Colonic mucosa (tissue), 4 donors: ENCODE measurements around the gene ANKRD1. TPM values are rescaled to one million over a fixed set of nuclear protein-coding genes. Genes with fewer than 3 reads are reported as not detected.
"Not testable (repeated sequence)": the region's sequence is repeated elsewhere in the genome, so short reads cannot be mapped to it uniquely, and the experiment has no call there.

Experiments
- DNase-seq: peaks from one replicate; pipeline ENCODE4 v3.0.0-alpha.2; 2020
- H3K27ac ChIP-seq: fragments of 200-600 bp; one replicate; pipeline ENCODE4 v1.8.0; 2021
- H3K27me3 ChIP-seq: fragments of 200-600 bp; one replicate; pipeline ENCODE4 v1.8.0; 2021
- H3K36me3 ChIP-seq: fragments of 200-600 bp; one replicate; pipeline ENCODE4 v1.8.0; 2021
- H3K4me1 ChIP-seq: fragments of 200-600 bp; one replicate; pipeline ENCODE4 v1.8.0; 2021; ENCODE audit warnings: mild to moderate bottlenecking
- H3K4me3 ChIP-seq: fragments of 200-600 bp; one replicate; pipeline ENCODE4 v1.8.0; 2021
- H3K9ac ChIP-seq, 2 donors: one replicate each; pipeline ENCODE4 v1.7.0; 2013; ENCODE audit warnings: control low read depth in 2 of 2, low read depth in 2 of 2, low read length in 2 of 2
- H3K9me3 ChIP-seq: fragments of 200-600 bp; one replicate; pipeline ENCODE4 v1.8.0; 2021
- intact Hi-C: fragments of 100-400 bp; cut with DNase I; formaldehyde crosslinking; loops from one replicate; pipeline ENCODE4 v1.14.1; 2022
- total RNA-seq, 2 donors: library from RNA; stranded (reverse); fragmentation: NEBNext Ultra II Directional in 1 of 2; extraction: Animal tissue kit (Norgen Biotek cat#: 25700) in 1 of 2; gene quantifications; one replicate each; pipeline ENCODE4 v1.2.1, GENCODE V29; 2021
- TF ChIP-seq, protein P1 (sequence below): fragments of 200-600 bp; IDR thresholded peaks from one replicate; pipeline ENCODE4 v1.8.0; 2022; ENCODE audit warnings: antibody characterized with exemption, mild to moderate bottlenecking
- donor health status: healthy.
- donor health status: DM: no; HTN: no; CAD: no.
- donor health status: DM: no; HTN: no; CAD: no.

The ANKRD1 gene
- total RNA-seq, 2 donors from 2014 or later = 0.32 TPM; not detected in 1

DNA sequence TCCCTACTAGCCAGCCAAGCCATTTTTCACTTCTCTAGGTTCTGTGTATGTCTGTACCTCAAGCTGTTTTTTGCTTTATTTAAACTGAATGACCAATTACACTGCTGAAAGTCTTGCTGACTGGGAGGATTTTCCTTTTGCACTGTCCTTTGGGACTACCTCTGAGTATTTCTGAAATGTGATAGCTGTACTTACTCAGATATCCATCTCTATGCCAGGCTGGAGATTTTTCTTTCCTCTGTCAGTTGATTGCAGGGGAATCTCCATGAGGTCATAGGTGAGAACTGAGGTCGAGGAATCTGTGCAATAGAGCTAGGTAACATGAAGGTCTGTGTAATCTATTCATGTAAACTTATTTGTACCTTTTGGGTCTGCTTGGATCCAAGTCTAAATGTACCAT lies 38.9 kb upstream of the ANKRD1 start:
- intact Hi-C loops = no loop called here
- no peak overlapping the region for H3K4me3 ChIP-seq
- H3K27me3 ChIP-seq = no peaks in the 10 kb centered on the region
- H3K9ac ChIP-seq = no peak overlapping the region
- no peak overlapping the region for H3K27ac ChIP-seq
- TF ChIP-seq, protein P1, sequence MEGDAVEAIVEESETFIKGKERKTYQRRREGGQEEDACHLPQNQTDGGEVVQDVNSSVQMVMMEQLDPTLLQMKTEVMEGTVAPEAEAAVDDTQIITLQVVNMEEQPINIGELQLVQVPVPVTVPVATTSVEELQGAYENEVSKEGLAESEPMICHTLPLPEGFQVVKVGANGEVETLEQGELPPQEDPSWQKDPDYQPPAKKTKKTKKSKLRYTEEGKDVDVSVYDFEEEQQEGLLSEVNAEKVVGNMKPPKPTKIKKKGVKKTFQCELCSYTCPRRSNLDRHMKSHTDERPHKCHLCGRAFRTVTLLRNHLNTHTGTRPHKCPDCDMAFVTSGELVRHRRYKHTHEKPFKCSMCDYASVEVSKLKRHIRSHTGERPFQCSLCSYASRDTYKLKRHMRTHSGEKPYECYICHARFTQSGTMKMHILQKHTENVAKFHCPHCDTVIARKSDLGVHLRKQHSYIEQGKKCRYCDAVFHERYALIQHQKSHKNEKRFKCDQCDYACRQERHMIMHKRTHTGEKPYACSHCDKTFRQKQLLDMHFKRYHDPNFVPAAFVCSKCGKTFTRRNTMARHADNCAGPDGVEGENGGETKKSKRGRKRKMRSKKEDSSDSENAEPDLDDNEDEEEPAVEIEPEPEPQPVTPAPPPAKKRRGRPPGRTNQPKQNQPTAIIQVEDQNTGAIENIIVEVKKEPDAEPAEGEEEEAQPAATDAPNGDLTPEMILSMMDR = no peak
- H3K9me3 ChIP-seq = no peaks in the 10 kb centered on the region
- H3K4me1 ChIP-seq = no peaks in the 10 kb centered on the region
- no peaks in the 10 kb centered on the region for H3K36me3 ChIP-seq
- DNase-seq = no peak

DNA sequence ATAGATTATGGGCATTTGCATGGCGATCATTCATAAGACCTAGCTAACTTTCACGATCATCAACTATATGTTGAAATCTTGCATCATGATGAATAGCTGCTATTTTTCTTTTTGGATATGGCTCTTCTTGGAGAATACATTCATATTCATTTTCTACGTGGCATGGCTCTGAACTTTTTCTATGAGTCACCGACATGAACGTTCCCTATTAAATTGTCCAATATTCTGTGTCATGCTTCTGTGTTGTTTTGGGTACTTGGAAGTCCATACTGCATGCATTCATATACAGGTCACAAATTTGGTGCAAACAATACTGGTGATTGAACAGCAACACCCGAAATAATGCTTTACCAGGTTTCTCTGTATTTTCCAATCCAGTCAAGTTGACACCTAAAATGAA lies 37.9 kb upstream of the ANKRD1 start:
- H3K9ac ChIP-seq = no peak overlapping the region
- no peak overlapping the region for H3K4me3 ChIP-seq
- intact Hi-C loops = no loop called here
- H3K27me3 ChIP-seq = no peaks in the 10 kb centered on the region
- no peak for DNase-seq
- H3K36me3 ChIP-seq = no peaks in the 10 kb centered on the region
- H3K27ac ChIP-seq = no peak overlapping the region
- H3K9me3 ChIP-seq = no peaks in the 10 kb centered on the region
- TF ChIP-seq, protein P1 = no peak
- H3K4me1 ChIP-seq = no peaks in the 10 kb centered on the region

DNA sequence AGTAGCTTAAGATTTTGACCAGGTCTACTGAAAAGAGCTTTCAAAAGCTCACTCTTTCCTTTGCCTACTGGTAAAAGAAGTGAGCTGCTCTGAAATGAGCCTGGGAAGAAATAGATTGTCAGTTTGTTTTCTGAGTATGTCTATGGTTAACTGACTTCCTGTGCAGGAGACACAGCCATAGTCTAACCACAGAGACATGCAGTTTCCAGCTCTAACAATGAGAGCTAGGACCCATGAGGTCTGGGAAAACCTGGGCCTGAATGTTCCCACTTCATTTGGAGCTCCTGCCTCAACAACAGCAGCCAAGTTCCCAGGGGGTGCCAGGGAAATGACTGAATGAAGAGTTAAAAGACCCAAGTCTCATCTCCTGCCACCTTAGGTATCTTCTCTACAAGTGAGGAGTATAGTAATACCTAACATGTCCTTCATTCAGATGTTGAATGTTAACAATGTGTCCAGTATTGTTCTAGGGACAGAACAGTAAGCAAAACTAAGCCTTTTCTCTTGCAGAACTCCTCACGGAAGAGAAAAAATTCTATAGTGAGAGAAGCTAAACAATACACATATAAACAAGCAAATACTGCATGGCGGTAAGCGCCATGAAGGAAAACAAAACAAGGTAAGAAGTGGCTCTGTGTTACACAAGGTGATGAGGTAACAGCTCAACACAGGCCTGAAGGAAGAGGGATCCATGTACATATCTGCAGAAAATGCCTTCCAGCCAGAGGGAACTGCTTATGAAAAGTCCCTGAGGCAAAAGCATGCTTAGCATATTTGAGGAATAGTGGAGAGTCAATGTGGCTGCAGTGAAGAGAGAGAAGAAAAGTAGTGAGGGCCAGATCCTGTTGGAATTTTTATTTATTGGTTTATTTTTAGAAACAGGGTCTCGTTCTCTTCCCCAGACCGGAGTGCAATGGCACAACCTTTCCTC lies 26.4 kb upstream of the ANKRD1 start:
- H3K36me3 ChIP-seq = no peaks in the 10 kb centered on the region
- H3K4me3 ChIP-seq = no peak overlapping the region
- H3K27me3 ChIP-seq = no peaks in the 10 kb centered on the region
- TF ChIP-seq, protein P1 = no peak
- no peaks in the 10 kb centered on the region for H3K4me1 ChIP-seq
- intact Hi-C loops = no loop called here
- no peak for DNase-seq
- H3K9me3 ChIP-seq = no peaks in the 10 kb centered on the region
- no peak overlapping the region for H3K27ac ChIP-seq
- no peak overlapping the region for H3K9ac ChIP-seq

DNA sequence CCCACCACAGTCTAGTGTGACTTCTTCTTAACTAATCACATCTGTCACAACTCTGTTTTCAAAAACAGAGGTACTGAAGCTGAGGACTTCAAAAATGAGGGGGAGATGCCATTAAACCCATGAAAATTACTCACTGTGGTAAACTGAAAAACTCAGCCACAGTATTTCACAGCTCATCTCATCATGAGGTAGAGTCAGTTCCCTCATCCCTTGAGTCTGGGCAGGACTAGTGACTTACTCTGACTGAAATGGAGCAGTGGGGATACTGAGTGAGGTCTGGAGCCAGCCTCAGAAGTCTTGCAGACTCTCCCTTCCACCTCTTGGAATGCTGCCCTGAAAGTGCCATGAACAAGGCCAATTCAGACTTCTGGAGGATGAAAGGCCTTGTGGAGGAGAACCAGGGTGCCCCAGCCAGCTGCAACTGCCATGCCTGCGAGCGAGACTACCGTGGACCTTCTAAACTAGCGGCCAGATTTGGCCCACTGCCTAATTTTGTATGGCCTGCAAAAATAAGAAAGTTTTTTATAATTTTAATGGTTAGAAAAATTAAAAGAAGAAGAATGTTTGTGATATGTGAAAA lies 24.7 kb upstream of the ANKRD1 start:
- no peak overlapping the region for H3K27ac ChIP-seq
- intact Hi-C loops = no loop called here
- H3K9ac ChIP-seq = no peak overlapping the region
- H3K27me3 ChIP-seq = no peaks in the 10 kb centered on the region
- no peak overlapping the region for H3K4me3 ChIP-seq
- H3K36me3 ChIP-seq = no peaks in the 10 kb centered on the region
- no peaks in the 10 kb centered on the region for H3K9me3 ChIP-seq
- TF ChIP-seq, protein P1 = no peak
- DNase-seq = no peak
- no peaks in the 10 kb centered on the region for H3K4me1 ChIP-seq

DNA sequence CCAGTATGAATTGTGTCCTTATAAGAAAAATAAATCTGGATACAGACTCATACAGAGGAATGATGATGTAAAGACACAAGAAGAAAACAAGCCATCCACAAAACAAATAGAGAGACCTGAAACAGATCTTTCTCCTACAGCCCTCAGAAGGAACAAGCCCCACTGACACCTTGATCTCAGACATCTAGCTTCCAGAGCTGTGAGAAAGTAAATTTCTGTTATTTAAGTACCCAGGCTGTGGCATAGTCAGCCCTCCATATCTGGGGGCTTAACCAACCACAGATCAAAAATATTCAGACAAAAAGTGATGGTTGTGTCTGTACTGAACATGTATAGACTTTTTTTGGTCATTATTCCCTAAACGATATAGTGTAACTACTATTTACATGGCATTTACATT lies 23.9 kb upstream of the ANKRD1 start:
- no peaks in the 10 kb centered on the region for H3K9me3 ChIP-seq
- intact Hi-C loops = no loop called here
- no peak overlapping the region for H3K9ac ChIP-seq
- no peak overlapping the region for H3K27ac ChIP-seq
- H3K27me3 ChIP-seq = no peaks in the 10 kb centered on the region
- no peaks in the 10 kb centered on the region for H3K4me1 ChIP-seq
- no peak for DNase-seq
- H3K4me3 ChIP-seq = no peak overlapping the region
- TF ChIP-seq, protein P1 = no peak
- H3K36me3 ChIP-seq = no peaks in the 10 kb centered on the region

DNA sequence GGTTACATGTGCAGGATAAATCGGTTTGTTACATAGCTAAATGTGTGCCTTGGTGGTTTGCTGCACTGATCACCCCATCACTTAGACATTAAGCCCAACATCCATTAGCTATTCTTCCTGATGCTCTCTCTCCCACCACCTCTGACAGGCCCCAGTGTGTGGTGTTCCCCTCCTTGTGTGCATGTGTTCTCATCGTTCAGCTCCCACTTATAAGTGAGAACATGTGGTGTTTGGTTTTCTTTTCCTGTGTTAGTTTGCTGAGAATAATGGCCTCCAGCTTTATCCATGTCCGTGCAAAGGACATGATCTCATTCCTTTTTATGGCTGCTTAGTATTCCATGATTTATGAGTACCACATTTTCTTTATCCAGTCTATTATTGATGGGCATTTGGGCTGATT lies 22.1 kb upstream of the ANKRD1 start:
- H3K9ac ChIP-seq, H3K27me3 ChIP-seq, H3K36me3 ChIP-seq, H3K9me3 ChIP-seq, H3K4me3 ChIP-seq, DNase-seq, H3K27ac ChIP-seq, H3K4me1 ChIP-seq, intact Hi-C loops: not testable (repeated sequence)
